Measurements from ENCODE around the gene LMOD3. TPM values are rescaled to one million over a fixed set of nuclear protein-coding genes. Genes with fewer than 3 reads are reported as not detected.

Gene LMOD3
- total RNA-seq, 1 donor from 2014 or later: not detected

GRCh38 chr3:69072928-69073327 lies 49.5 kb downstream of the LMOD3 start:
- Mint-ChIP-seq H3K27ac (ENCODE audit: unreplicated experiment) (no peak overlapping the region), H3K4me3 (ENCODE audit: unreplicated experiment) (no peak overlapping the region), H3K4me1 (ENCODE audit: unreplicated experiment) (peaks cover 9% of the 10 kb centered on the region), H3K36me3 (ENCODE audit: unreplicated experiment) (peaks cover 36% of the 10 kb centered on the region), H3K9me3 (ENCODE audit: unreplicated experiment) (no peaks in the 10 kb centered on the region), H3K27me3 (ENCODE audit: unreplicated experiment) (no peaks in the 10 kb centered on the region)
- TF ChIP-seq CTCF (IDR thresholded peaks at IDR 0.05): no peak
- DNase-seq (ENCODE audit: extremely low spot score, unreplicated experiment): no peak

- no peaks in the 10 kb centered on the region for H3K9me3 Mint-ChIP-seq (ENCODE audit: unreplicated experiment)
Measured at GRCh38 chr3:69066121-69066520, 56.3 kb downstream of the LMOD3 start.

GRCh38 chr3:69065318-69065964 lies 57.0 kb downstream of the LMOD3 start:
- no peak overlapping the region for H3K4me3 Mint-ChIP-seq (ENCODE audit: unreplicated experiment)
- peaks cover 33% of the 10 kb centered on the region for H3K36me3 Mint-ChIP-seq (ENCODE audit: unreplicated experiment)
- H3K27me3 Mint-ChIP-seq (ENCODE audit: unreplicated experiment): no peaks in the 10 kb centered on the region
- H3K27ac Mint-ChIP-seq (ENCODE audit: unreplicated experiment): no peak overlapping the region
- no peak for TF ChIP-seq CTCF (IDR thresholded peaks at IDR 0.05)
- H3K9me3 Mint-ChIP-seq (ENCODE audit: unreplicated experiment): no peaks in the 10 kb centered on the region
- DNase-seq (ENCODE audit: extremely low spot score, unreplicated experiment): no peak
- no peaks in the 10 kb centered on the region for H3K4me1 Mint-ChIP-seq (ENCODE audit: unreplicated experiment)

More at GRCh38 chr3:69066121-69066520, 56.3 kb downstream of the LMOD3 start:
- Mint-ChIP-seq H3K27me3 (ENCODE audit: unreplicated experiment) (no peaks in the 10 kb centered on the region), H3K27ac (ENCODE audit: unreplicated experiment) (no peak overlapping the region), H3K4me3 (ENCODE audit: unreplicated experiment) (no peak overlapping the region), H3K36me3 (ENCODE audit: unreplicated experiment) (peaks cover 33% of the 10 kb centered on the region), H3K4me1 (ENCODE audit: unreplicated experiment) (no peaks in the 10 kb centered on the region)
- DNase-seq (ENCODE audit: extremely low spot score, unreplicated experiment): no peak
- TF ChIP-seq CTCF (IDR thresholded peaks at IDR 0.05): no peak

- H3K9me3 Mint-ChIP-seq (ENCODE audit: unreplicated experiment): no peaks in the 10 kb centered on the region
- H3K27ac Mint-ChIP-seq (ENCODE audit: unreplicated experiment): no peak overlapping the region
- H3K4me3 Mint-ChIP-seq (ENCODE audit: unreplicated experiment): no peak overlapping the region
- H3K36me3 Mint-ChIP-seq (ENCODE audit: unreplicated experiment): peaks cover 44% of the 10 kb centered on the region
- DNase-seq (ENCODE audit: extremely low spot score, unreplicated experiment): no peak
- TF ChIP-seq CTCF (IDR thresholded peaks at IDR 0.05): no peak
- H3K4me1 Mint-ChIP-seq (ENCODE audit: unreplicated experiment): no peaks in the 10 kb centered on the region
- H3K27me3 Mint-ChIP-seq (ENCODE audit: unreplicated experiment): no peaks in the 10 kb centered on the region
Measured at GRCh38 chr3:69063636-69064035, 58.8 kb downstream of the LMOD3 start.

- Mint-ChIP-seq H3K27ac (ENCODE audit: unreplicated experiment) (no peak overlapping the region), H3K4me3 (ENCODE audit: unreplicated experiment) (no peak overlapping the region), H3K36me3 (ENCODE audit: unreplicated experiment) (peaks cover 53% of the 10 kb centered on the region)
Measured at GRCh38 chr3:69059688-69060087, 62.7 kb downstream of the LMOD3 start.

More at GRCh38 chr3:69059688-69060087, 62.7 kb downstream of the LMOD3 start:
- Mint-ChIP-seq H3K9me3 (ENCODE audit: unreplicated experiment) (no peaks in the 10 kb centered on the region), H3K27me3 (ENCODE audit: unreplicated experiment) (no peaks in the 10 kb centered on the region), H3K4me1 (ENCODE audit: unreplicated experiment) (no peaks in the 10 kb centered on the region)
- no peak for DNase-seq (ENCODE audit: extremely low spot score, unreplicated experiment)
- TF ChIP-seq CTCF (IDR thresholded peaks at IDR 0.05): no peak
